Measurements from ENCODE around the gene ACACB.

The ACACB gene

GRCh38 chr12:109115758-109116610 is at the start of gene ACACB:
Gene ACACB, plus strand, starts transcription at chr12:109116587. Its CDS starts 22,819 bp downstream, at chr12:109139406.
- peak; percentile 70 for DNase-seq

GRCh38 chr12:109069307-109070271 is 46.8 kb upstream of the ACACB start:
- peak; percentile 66 for DNase-seq

GRCh38 chr12:109074866-109075265 is 41.5 kb upstream of the ACACB start:
- DNase-seq: no peak

GRCh38 chr12:109082751-109083150 is 33.6 kb upstream of the ACACB start:
- DNase-seq: peak; percentile 45

- peak; percentile 25 for DNase-seq
Observed at GRCh38 chr12:109084425-109084824, 32.0 kb upstream of the ACACB start.

GRCh38 chr12:109085590-109085989 is 30.8 kb upstream of the ACACB start:
- peak; percentile 45 for DNase-seq

- DNase-seq: peak; percentile 37
Observed at GRCh38 chr12:109087250-109087649, 29.1 kb upstream of the ACACB start.

- DNase-seq: peak; percentile 53
Observed at GRCh38 chr12:109088818-109089217, 27.6 kb upstream of the ACACB start.

- no peak for DNase-seq
Observed at GRCh38 chr12:109089683-109090082, 26.7 kb upstream of the ACACB start.

GRCh38 chr12:109092497-109093021 is 23.8 kb upstream of the ACACB start:
- peak; percentile 30 for DNase-seq

- peak; percentile 96 for DNase-seq
Observed at GRCh38 chr12:109093022-109093918, 23.1 kb upstream of the ACACB start, which contains the start of gene ALKBH2. Gene ALKBH2, minus strand, starts transcription at chr12:109093472. Its CDS starts 686 bp downstream, at chr12:109092786.

GRCh38 chr12:109097140-109097434 is 19.3 kb upstream of the ACACB start:
- DNase-seq: no peak

- DNase-seq: peak; percentile 99
Observed at GRCh38 chr12:109097435-109098182, 18.8 kb upstream of the ACACB start, which contains the start of gene UNG. Gene UNG, plus strand, starts transcription at chr12:109097597. Its CDS starts 83 bp downstream, at chr12:109097680.

GRCh38 chr12:109098183-109098604 is 18.2 kb upstream of the ACACB start:
- DNase-seq: no peak

GRCh38 chr12:109098651-109099050 is 17.7 kb upstream of the ACACB start:
- DNase-seq: peak; percentile 36

GRCh38 chr12:109099431-109100020 is 16.9 kb upstream of the ACACB start:
- peak; percentile 22 for DNase-seq

GRCh38 chr12:109100741-109101140 is 15.6 kb upstream of the ACACB start:
- peak; percentile 29 for DNase-seq

- no peak for DNase-seq
Observed at GRCh38 chr12:109102491-109102890, 13.9 kb upstream of the ACACB start.

- DNase-seq: no peak
Observed at GRCh38 chr12:109105176-109105575, 11.2 kb upstream of the ACACB start.

GRCh38 chr12:109109746-109110350 is 6.5 kb upstream of the ACACB start:
- peak; percentile 42 for DNase-seq
